ENCODE results near the gene IL21. TPM values are rescaled to one million over a fixed set of nuclear protein-coding genes. Genes with fewer than 3 reads are reported as not detected.

Gene IL21
- total RNA-seq, result under 1 TPM; 0.08 to 0.14 TPM
- 0.43 TPM for polyA plus RNA-seq (2013, experiment 1 of 2)
- 0.49 TPM for polyA plus RNA-seq (2013, experiment 2 of 2)
- total RNA-seq, result 0 to 643 (median 0.75) reads per million in 172 experiments

GRCh38 chr4:122621016-122621507, at the start of gene IL21:
IL21 (minus strand) TSS chr4:122621066; CDS start chr4:122621011, 55 bp downstream.
- peaks cover 38% of the 10 kb centered on the region for H3K4me1 Mint-ChIP-seq (ENCODE audit: low read depth)
- no peaks in the 10 kb centered on the region for H3K36me3 Mint-ChIP-seq (ENCODE audit: low read depth)
- peaks cover 9% of the 10 kb centered on the region for H3K4me1 ChIP-seq (ENCODE audit: insufficient read depth, low read length)
- H3K36me3 ChIP-seq (ENCODE audit: insufficient read depth, low read length), result no peaks in the 10 kb centered on the region
- H3K4me3 Mint-ChIP-seq, result peak within 1 kb of the TSS; percentile 52
- peak within 1 kb of the TSS; percentile 21 for H3K4me3 ChIP-seq (ENCODE audit: low read length)
- intact Hi-C loops (cut with DNase I, micrococcal nuclease), result no loop called here
- no peaks in the 10 kb centered on the region for H3K27me3 ChIP-seq (ENCODE audit: control insufficient read depth in 1 of 2, insufficient read depth in 2 of 2, low read length in 2 of 2)
- CTCF ChIA-PET, result interaction anchor here (0.9 kb wide), 1 partner anchor 9 kb away, joined by 3 read pairs; no protein-coding TSS in a partner anchor
- no peaks in the 10 kb centered on the region for H3K9me3 ChIP-seq (ENCODE audit: control insufficient read depth in 1 of 2, insufficient read depth in 1 of 2, low read length in 2 of 2)
- no peak for DNase-seq
- no peaks in the 10 kb centered on the region for H3K27me3 Mint-ChIP-seq
- POLR2A ChIA-PET, result interaction anchor here (1.6 kb wide), 1 partner anchor 9 kb away, joined by 3 read pairs; no protein-coding TSS in a partner anchor
- no peak within 1 kb of the TSS for H3K27ac ChIP-seq (ENCODE audit: low read depth in 1 of 2, low read length in 2 of 2)
- no peak for ATAC-seq (ENCODE audit: poor library complexity)
- TF ChIP-seq, protein P1, sequence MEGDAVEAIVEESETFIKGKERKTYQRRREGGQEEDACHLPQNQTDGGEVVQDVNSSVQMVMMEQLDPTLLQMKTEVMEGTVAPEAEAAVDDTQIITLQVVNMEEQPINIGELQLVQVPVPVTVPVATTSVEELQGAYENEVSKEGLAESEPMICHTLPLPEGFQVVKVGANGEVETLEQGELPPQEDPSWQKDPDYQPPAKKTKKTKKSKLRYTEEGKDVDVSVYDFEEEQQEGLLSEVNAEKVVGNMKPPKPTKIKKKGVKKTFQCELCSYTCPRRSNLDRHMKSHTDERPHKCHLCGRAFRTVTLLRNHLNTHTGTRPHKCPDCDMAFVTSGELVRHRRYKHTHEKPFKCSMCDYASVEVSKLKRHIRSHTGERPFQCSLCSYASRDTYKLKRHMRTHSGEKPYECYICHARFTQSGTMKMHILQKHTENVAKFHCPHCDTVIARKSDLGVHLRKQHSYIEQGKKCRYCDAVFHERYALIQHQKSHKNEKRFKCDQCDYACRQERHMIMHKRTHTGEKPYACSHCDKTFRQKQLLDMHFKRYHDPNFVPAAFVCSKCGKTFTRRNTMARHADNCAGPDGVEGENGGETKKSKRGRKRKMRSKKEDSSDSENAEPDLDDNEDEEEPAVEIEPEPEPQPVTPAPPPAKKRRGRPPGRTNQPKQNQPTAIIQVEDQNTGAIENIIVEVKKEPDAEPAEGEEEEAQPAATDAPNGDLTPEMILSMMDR (IDR thresholded peaks at IDR 0.05), result no peak
- no peaks in the 10 kb centered on the region for H3K9me3 Mint-ChIP-seq
- peak within 1 kb of the TSS; percentile 6 for H3K27ac Mint-ChIP-seq

GRCh38 chr4:122669911-122670738, 49.3 kb upstream of the IL21 start:
- no peak overlapping the region for H3K4me3 Mint-ChIP-seq
- TF ChIP-seq, protein P1 (IDR thresholded peaks at IDR 0.05), result no peak
- ATAC-seq (ENCODE audit: poor library complexity) (no peak), DNase-seq (peak in 1 of 14 experiments; percentile 8)
- ChIA-PET POLR2A (no interaction called here), CTCF (no interaction called here)
- peaks cover 2% of the 10 kb centered on the region for H3K4me1 ChIP-seq (ENCODE audit: insufficient read depth, low read length)
- H3K27me3 ChIP-seq (ENCODE audit: control insufficient read depth in 1 of 2, insufficient read depth in 2 of 2, low read length in 2 of 2), result no peaks in the 10 kb centered on the region
- H3K9me3 ChIP-seq (ENCODE audit: control insufficient read depth in 1 of 2, insufficient read depth in 1 of 2, low read length in 2 of 2), result peaks cover 0 to 3% of the 10 kb centered on the region in 2 experiments
- H3K36me3 ChIP-seq (ENCODE audit: insufficient read depth, low read length), result no peaks in the 10 kb centered on the region
- no peak overlapping the region for H3K27ac ChIP-seq (ENCODE audit: low read depth in 1 of 2, low read length in 2 of 2)
- H3K4me1 Mint-ChIP-seq (ENCODE audit: low read depth), result peaks cover 21% of the 10 kb centered on the region
- intact Hi-C loops (cut with DNase I, micrococcal nuclease), result no loop called here
- no peak overlapping the region for H3K4me3 ChIP-seq (ENCODE audit: low read length)
- no peaks in the 10 kb centered on the region for H3K36me3 Mint-ChIP-seq (ENCODE audit: low read depth)
- H3K27me3 Mint-ChIP-seq, result no peaks in the 10 kb centered on the region
- H3K9me3 Mint-ChIP-seq, result no peaks in the 10 kb centered on the region
- H3K27ac Mint-ChIP-seq, result no peak overlapping the region

DNA sequence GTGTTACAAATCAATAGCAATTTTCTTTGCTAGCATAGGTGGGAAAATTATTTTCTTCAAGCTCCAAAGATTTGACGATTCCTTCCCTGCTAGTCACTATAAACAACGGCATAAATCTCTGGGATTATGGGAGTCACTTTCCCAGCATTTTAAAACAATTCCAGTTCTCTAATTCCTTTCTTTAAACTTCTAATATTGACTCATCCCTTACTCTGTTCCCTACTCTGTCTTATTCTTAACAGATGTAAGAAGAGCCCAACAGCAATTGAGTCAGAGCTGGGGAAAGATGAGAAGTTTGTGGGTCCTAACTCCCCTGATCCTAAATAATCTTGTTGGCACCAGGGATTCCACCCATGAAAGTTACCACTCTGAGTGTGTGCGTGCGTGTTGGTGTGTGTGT, 47.4 kb upstream of the IL21 start:
- Histone ChIP-seq H3K4me1 (ENCODE audit: insufficient read depth, low read length) (no peaks in the 10 kb centered on the region), H3K4me3 (ENCODE audit: low read length) (no peak overlapping the region), H3K9me3 (ENCODE audit: control insufficient read depth in 1 of 2, insufficient read depth in 1 of 2, low read length in 2 of 2) (peaks cover 0 to 3% of the 10 kb centered on the region in 2 experiments), H3K27me3 (ENCODE audit: control insufficient read depth in 1 of 2, insufficient read depth in 2 of 2, low read length in 2 of 2) (no peaks in the 10 kb centered on the region), H3K27ac (ENCODE audit: low read depth in 1 of 2, low read length in 2 of 2) (no peak overlapping the region), H3K36me3 (ENCODE audit: insufficient read depth, low read length) (no peaks in the 10 kb centered on the region)
- Mint-ChIP-seq H3K9me3 (no peaks in the 10 kb centered on the region), H3K27me3 (no peaks in the 10 kb centered on the region), H3K27ac (no peak overlapping the region), H3K36me3 (ENCODE audit: low read depth) (no peaks in the 10 kb centered on the region), H3K4me1 (ENCODE audit: low read depth) (peaks cover 22% of the 10 kb centered on the region), H3K4me3 (no peak overlapping the region)
- DNase-seq, result no peak
- CTCF ChIA-PET, result no interaction called here
- ATAC-seq (ENCODE audit: poor library complexity), result no peak
- POLR2A ChIA-PET, result no interaction called here
- intact Hi-C loops (cut with DNase I, micrococcal nuclease), result no loop called here
- TF ChIP-seq, protein P1 (IDR thresholded peaks at IDR 0.05), result no peak
